Mucosa of rectum (tissue), 2 donors: Measurements from ENCODE around the gene TP53I3.
"Not testable (repeated sequence)": the region's sequence is repeated elsewhere in the genome, so short reads cannot be mapped to it uniquely, and the experiment has no call there.

ENCODE experiments used
- H3K27ac ChIP-seq, 2 donors: one replicate each; pipeline ENCODE4 v1.7.0; 2013; ENCODE audit warnings: inconsistent platforms in 2 of 2, low read depth in 2 of 2, low read length in 2 of 2
- H3K27me3 ChIP-seq, 2 donors: one replicate each; pipeline ENCODE4 v1.7.0; 2013; ENCODE audit warnings: low read length in 2 of 2; ENCODE audit not compliant: control insufficient read depth in 2 of 2, insufficient read depth in 2 of 2
- H3K36me3 ChIP-seq, 2 donors: one replicate each; pipeline ENCODE4 v1.7.0; 2013; ENCODE audit warnings: low read length in 2 of 2; ENCODE audit not compliant: control insufficient read depth in 2 of 2, insufficient read depth in 2 of 2
- H3K4me1 ChIP-seq, 2 donors: one replicate each; pipeline ENCODE4 v1.7.0; 2013; ENCODE audit warnings: low read length in 2 of 2, mild to moderate bottlenecking in 1 of 2; ENCODE audit not compliant: control insufficient read depth in 2 of 2, insufficient read depth in 2 of 2
- H3K4me3 ChIP-seq, 2 donors: one replicate each; pipeline ENCODE4 v1.7.0; 2013; ENCODE audit warnings: low read length in 2 of 2
- H3K9ac ChIP-seq, 2 donors: one replicate each; pipeline ENCODE4 v1.7.0; 2013; ENCODE audit warnings: low read length in 2 of 2, low read depth in 1 of 2, mild to moderate bottlenecking in 1 of 2
- H3K9me3 ChIP-seq, 2 donors: one replicate each; pipeline ENCODE4 v1.7.0; 2013; ENCODE audit warnings: low read length in 2 of 2; ENCODE audit not compliant: control insufficient read depth in 2 of 2
- donor health status: healthy.
- donor health status: Normal muscosa, but diverticular disease.

Gene TP53I3

DNA sequence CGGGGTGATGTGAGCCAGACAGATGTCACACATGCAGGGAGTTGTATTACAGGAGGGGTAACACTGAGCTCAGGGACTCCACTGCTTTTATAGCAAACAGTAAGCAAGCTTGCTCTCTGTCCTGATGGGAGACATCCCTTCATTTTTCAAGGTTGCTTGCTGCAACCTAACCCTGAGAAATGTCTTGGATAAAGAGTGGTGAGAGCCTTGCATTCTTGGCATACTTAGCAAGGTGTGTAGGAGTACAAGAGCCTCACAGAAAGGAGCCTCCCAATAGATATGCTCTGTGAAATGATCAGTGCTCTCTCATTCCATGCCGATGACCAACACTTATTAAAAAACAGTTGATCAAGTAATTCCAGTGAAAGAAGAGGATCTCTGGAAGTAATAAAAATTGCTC is 30.4 kb upstream of the TP53I3 start:
- H3K9ac ChIP-seq: no peak overlapping the region
- no peaks in the 10 kb centered on the region for H3K27me3 ChIP-seq
- no peak overlapping the region for H3K27ac ChIP-seq
- no peaks in the 10 kb centered on the region for H3K36me3 ChIP-seq
- no peaks in the 10 kb centered on the region for H3K9me3 ChIP-seq
- no peak overlapping the region for H3K4me3 ChIP-seq
- no peaks in the 10 kb centered on the region for H3K4me1 ChIP-seq

DNA sequence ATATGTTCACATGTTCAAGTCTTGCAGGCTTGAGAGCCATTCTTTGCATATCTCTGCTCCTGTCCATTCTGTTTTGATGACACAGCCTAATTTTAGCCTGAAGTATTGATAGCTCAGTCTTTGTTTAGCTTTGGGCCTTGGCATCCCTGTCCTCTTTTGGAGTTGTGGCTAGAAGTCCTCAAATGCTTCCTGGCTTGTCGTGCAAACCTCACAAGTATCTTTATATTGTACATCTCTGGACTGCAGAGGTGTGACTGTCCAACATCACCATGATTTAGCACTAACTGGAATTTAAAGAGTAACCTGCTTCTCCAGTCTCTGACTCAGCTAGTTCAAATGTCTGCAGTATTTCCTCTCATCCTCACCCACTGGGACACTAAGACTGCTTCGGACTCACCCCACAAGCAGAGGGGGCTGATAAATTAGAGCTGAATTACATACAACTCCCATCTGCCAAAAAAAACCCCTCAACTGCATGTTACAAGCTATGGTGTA is 26.8 kb upstream of the TP53I3 start:
- Histone ChIP-seq H3K27me3 (no peaks in the 10 kb centered on the region), H3K4me1 (no peaks in the 10 kb centered on the region), H3K36me3 (no peaks in the 10 kb centered on the region), H3K27ac (no peak overlapping the region), H3K9me3 (no peaks in the 10 kb centered on the region), H3K4me3 (no peak overlapping the region), H3K9ac (no peak overlapping the region)

DNA sequence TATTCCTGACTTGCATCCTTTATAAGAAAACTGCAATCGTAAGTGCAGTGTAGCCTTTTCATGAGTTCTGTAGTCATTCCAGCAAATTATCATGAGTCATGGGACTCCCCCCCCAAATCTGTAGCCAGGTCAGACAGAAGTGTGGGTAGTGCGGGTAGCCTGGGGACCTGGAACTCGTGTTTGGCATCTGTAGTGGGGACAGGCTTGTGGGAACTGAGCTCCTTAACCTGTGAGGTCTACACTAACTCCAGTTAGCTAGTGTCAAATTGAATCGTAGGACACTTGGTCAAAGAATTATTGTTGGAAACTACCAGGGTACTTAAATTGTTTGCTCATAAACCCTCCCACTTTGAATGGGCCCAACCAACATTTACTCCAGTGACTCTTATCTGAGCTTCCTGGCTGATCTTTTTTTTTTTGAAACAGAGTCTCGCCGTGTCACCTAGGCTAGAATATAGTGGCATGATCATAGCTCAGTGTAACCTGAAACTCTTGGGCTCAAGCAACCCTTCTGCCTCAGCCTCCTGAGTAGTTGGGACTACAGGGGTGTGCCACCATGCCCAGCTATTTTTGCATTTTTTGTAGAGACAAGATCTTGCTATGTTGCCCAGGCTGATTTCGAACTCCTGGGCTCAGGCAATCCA is 26.1 kb upstream of the TP53I3 start:
- Histone ChIP-seq H3K9ac (no peak overlapping the region), H3K9me3 (no peaks in the 10 kb centered on the region), H3K4me3 (no peak overlapping the region), H3K27me3 (no peaks in the 10 kb centered on the region), H3K36me3 (no peaks in the 10 kb centered on the region), H3K27ac (no peak overlapping the region), H3K4me1 (no peaks in the 10 kb centered on the region)

DNA sequence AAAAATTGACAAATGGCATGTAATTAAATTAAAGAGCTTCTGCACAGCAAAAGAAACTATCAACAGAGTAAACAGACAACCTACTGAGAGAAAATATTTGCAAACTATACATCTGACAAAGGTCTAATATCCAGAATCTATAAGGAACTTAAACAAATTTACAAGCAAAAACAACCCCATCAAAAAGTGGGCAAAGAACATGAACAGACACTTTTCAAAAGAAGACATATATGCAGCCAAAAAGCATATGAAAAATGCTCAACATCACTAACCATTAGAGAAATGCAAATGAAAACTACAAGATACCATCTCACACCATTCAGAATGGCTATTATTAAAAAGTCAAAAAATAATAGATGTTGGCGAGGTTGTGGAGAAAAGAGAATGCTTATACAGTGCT is 24.8 kb upstream of the TP53I3 start:
- H3K4me1 ChIP-seq, H3K27ac ChIP-seq, H3K9ac ChIP-seq, H3K27me3 ChIP-seq, H3K4me3 ChIP-seq, H3K9me3 ChIP-seq, H3K36me3 ChIP-seq: not testable (repeated sequence)

DNA sequence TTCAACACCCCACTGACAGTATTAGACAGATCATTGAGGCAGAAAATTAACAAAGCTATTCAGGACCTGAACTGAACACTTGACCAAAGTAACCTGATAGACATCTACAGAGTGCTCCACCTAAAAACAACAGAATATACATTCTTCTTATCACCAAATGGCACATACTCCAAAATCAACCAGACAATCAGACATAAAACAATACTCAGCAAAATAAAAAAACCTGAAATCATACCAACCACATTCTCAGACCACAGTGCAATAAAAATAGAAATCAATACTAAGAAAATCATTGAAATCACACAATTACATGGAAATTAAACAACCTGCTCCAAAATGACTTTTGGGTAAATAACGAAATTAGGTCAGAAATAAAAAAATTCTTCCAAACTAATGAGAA is 22.7 kb upstream of the TP53I3 start:
- no peak overlapping the region for H3K27ac ChIP-seq
- H3K27me3 ChIP-seq: no peaks in the 10 kb centered on the region
- H3K36me3 ChIP-seq: peaks cover 0 to 3% of the 10 kb centered on the region in 2 donors
- no peak overlapping the region for H3K9ac ChIP-seq
- H3K9me3 ChIP-seq: no peaks in the 10 kb centered on the region
- H3K4me1 ChIP-seq: no peaks in the 10 kb centered on the region
- H3K4me3 ChIP-seq: no peak overlapping the region

DNA sequence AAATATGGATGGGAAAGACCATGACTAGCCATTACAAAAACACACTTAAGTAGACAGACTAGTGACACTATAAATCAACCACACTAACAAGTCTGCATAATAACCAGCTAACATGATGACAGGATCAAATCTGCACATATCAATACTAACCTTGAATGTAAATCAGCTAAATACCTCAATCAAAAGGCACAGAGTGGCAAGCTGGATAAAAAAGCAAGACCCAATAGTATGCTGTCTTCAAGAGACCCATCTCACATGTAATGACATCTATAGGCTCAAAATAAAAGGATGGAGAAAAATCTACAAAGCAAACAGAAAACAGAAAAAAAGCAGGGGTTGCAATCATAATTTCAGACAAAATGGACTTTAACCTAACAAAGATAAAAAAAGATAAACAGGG is 22.2 kb upstream of the TP53I3 start:
- no peaks in the 10 kb centered on the region for H3K27me3 ChIP-seq
- no peaks in the 10 kb centered on the region for H3K9me3 ChIP-seq
- peaks cover 0 to 3% of the 10 kb centered on the region in 2 donors for H3K36me3 ChIP-seq
- no peak overlapping the region for H3K9ac ChIP-seq
- H3K4me3 ChIP-seq: no peak overlapping the region
- H3K27ac ChIP-seq: no peak overlapping the region
- no peaks in the 10 kb centered on the region for H3K4me1 ChIP-seq

DNA sequence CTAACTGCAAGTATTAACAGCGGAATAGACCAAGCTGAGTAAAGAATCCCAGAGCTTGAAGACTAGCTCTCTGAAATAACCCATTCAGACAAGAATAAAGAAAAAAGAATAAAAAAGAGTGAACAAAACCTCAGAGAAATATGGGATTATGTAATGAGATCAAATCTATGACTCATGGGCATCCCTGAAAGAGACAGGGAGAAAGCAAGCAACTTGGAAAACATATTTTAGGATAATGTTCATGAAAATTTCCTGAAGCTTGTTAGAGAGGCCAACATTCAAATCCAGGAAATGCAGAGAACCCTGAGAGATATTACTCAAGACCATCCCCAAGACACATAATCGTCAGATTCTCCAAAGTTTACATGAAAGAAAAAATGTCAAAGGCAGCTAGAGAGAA is 21.2 kb upstream of the TP53I3 start:
- H3K36me3 ChIP-seq: peaks cover 0 to 3% of the 10 kb centered on the region in 2 donors
- H3K4me1 ChIP-seq: no peaks in the 10 kb centered on the region
- no peak overlapping the region for H3K27ac ChIP-seq
- no peak overlapping the region for H3K4me3 ChIP-seq
- H3K9me3 ChIP-seq: no peaks in the 10 kb centered on the region
- H3K27me3 ChIP-seq: no peaks in the 10 kb centered on the region
- H3K9ac ChIP-seq: no peak overlapping the region

DNA sequence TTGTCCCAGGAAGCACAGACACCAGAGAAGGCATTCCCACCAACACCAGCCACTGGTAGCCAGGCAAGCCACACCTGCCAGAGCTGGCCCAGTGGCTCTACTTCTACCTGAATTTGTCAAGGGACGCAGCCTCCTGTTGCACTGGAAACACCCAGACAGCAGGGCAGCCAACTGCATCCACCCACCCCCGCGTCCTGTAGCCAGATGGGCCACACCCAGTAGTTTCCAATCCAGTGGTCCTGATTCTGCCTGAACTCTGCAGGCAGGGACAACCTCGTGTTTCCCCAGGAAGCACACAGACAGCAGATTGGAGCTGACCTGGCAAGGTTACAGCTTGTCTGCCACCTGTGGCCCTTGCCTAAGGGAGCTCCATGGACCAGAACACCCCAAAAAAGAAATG is 20.3 kb upstream of the TP53I3 start:
- no peaks in the 10 kb centered on the region for H3K27me3 ChIP-seq
- no peak overlapping the region for H3K9ac ChIP-seq
- H3K36me3 ChIP-seq: peaks cover 0 to 3% of the 10 kb centered on the region in 2 donors
- no peaks in the 10 kb centered on the region for H3K4me1 ChIP-seq
- no peak overlapping the region for H3K4me3 ChIP-seq
- no peaks in the 10 kb centered on the region for H3K9me3 ChIP-seq
- no peak overlapping the region for H3K27ac ChIP-seq

DNA sequence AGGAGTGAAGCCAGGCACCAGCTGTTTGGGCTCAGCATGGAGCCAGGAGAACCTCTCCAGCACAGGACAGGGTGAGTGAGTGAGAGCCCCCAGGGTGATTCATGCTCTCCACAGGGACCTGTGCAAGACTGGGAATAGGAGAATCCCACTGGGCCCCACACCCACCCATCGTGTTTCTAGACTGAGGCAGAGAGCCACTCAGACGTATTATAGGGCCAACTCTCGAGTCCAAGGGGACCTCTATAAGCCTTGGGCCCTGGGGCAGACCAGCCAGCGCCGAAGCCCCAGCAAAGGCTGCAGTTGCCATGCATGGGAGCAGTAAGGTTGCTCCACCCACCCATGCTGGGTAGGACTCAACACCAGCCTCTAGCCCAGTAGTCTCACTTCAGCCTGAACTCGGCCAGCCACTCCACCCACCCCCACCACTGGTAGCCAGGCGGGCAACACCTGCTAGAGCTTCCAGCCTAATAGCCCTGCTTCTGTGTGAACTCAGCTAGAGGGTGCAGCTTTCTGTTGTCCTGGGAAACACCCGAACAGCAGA is 19.5 kb upstream of the TP53I3 start:
- H3K4me3 ChIP-seq: no peak overlapping the region
- no peaks in the 10 kb centered on the region for H3K9me3 ChIP-seq
- no peak overlapping the region for H3K9ac ChIP-seq
- no peaks in the 10 kb centered on the region for H3K27me3 ChIP-seq
- H3K36me3 ChIP-seq: peaks cover 0 to 3% of the 10 kb centered on the region in 2 donors
- H3K4me1 ChIP-seq: no peaks in the 10 kb centered on the region
- H3K27ac ChIP-seq: no peak overlapping the region

DNA sequence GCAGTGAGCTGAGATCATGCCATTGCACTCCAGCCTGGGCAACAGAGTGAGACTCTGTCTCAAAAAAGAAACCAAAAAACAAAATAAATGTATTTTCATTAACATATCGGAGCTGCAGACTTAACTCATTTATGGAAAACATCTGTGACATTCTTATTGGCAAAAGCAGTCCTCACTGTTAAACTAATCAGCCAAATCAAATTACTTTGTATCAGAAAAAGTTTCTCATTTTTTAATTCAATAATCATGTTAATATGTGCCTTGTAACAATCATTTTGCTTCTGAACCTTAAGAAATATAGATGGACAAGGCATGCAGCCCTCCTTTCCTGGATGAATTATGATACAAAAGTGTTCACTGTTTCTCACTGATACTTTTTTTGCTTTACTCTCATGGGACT is 18.0 kb upstream of the TP53I3 start:
- Histone ChIP-seq H3K4me1 (no peaks in the 10 kb centered on the region), H3K36me3 (peaks cover 0 to 3% of the 10 kb centered on the region in 2 donors), H3K27ac (no peak overlapping the region), H3K27me3 (no peaks in the 10 kb centered on the region), H3K9me3 (no peaks in the 10 kb centered on the region), H3K4me3 (no peak overlapping the region), H3K9ac (no peak overlapping the region)
